ENCODE measurements around the gene MAEA. TPM values are rescaled to one million over a fixed set of nuclear protein-coding genes. Genes with fewer than 3 reads are reported as not detected.

The MAEA gene
- total and polyA plus RNA-seq, 2 of the 8 experiments (the other 6 are each of a cell fraction or from before 2014, with no cell fraction given) = 75.8 to 133 TPM

DNA sequence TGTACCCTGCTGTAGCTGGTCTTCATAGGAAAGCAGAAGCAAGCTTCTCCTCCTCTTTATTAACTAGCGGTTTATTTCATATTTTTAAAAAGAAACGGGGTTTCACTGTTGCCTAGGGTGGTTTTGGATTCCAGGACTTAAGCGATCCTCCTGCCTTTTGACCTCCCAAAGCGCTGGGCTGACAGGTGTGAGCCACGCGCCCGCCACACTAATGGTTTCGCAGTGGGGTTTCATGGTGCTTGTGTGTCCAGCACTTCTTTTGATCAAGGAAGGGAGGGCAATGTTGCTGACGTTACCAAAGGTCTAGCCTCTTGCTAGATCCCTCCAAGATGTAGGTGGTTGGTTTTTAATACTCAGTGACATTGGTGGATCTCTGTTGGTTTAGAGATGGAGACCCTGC lies 1.4 kb downstream of the MAEA start:
- ChIA-PET POLR2A (ENCODE audit: partially characterized antibody) (interaction anchor here (1.2 to 3.2 kb wide), 3 partner anchors 15 to 42 kb away, joined by 3 to 12 read pairs (median 9); partner anchors contain the start of gene CTBP1), CTCF (ENCODE audit: partially characterized antibody) (interaction anchor here (1.1 kb wide), 1 partner anchor 18 kb away, joined by 3 read pairs; no protein-coding TSS in a partner anchor)
- FAIRE-seq = no peak
- TF ChIP-seq POU5F1 (IDR thresholded peaks at IDR 0.05; ENCODE audit: low read depth, low read length) (no peak), TCF12 (IDR thresholded peaks at IDR 0.05; ENCODE audit: low read depth, low read length) (no peak), YY1 (IDR thresholded peaks at IDR 0.05; ENCODE audit: low read depth, low read length) (no peak), POLR2AphosphoS5 (IDR thresholded peaks at IDR 0.05; ENCODE audit: low read depth, low read length) (no peak), RAD21 (IDR thresholded peaks at IDR 0.05 in 1 of 2, conservative IDR thresholded peaks at IDR 0.05 in 1 of 2; ENCODE audit: low read depth in 2 of 2, low read length in 2 of 2) (no peak), CEBPB (IDR thresholded peaks at IDR 0.05; ENCODE audit: low read depth, low read length) (no peak), CTBP2 (IDR thresholded peaks at IDR 0.05; ENCODE audit: borderline replicate concordance, insufficient read depth, insufficient read length, low read length) (no peak), EZH2 (IDR thresholded peaks at IDR 0.05; ENCODE audit: low read depth, low read length, severe bottlenecking) (no peak), GABPA (IDR thresholded peaks at IDR 0.05; ENCODE audit: borderline replicate concordance, insufficient read depth, low read length) (no peak), MAFK (IDR thresholded peaks at IDR 0.05; ENCODE audit: low read depth, low read length) (no peak), HDAC2 (IDR thresholded peaks at IDR 0.05; ENCODE audit: borderline replicate concordance in 1 of 2, low read depth in 2 of 2, low read length in 2 of 2) (no peak)
- TF ChIP-seq, protein P1, sequence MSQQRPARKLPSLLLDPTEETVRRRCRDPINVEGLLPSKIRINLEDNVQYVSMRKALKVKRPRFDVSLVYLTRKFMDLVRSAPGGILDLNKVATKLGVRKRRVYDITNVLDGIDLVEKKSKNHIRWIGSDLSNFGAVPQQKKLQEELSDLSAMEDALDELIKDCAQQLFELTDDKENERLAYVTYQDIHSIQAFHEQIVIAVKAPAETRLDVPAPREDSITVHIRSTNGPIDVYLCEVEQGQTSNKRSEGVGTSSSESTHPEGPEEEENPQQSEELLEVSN (IDR thresholded peaks at IDR 0.05) = no peak

More for the DNA sequence above, 1.4 kb downstream of the MAEA start:
- no peaks in the 10 kb centered on the region for H3K9me3 ChIP-seq (ENCODE audit: insufficient read depth in 2 of 2, low read depth in 1 of 2, low read length in 1 of 2)
- H3K4me1 ChIP-seq (replicated peaks in 1 of 4; ENCODE audit: control insufficient read depth in 3 of 4, insufficient read depth in 4 of 4, low read length in 3 of 4) = peaks cover 5 to 21% (median 10%) of the 10 kb centered on the region in 4 experiments
- H2BK20ac ChIP-seq (ENCODE audit: low read length) = no peak overlapping the region
- H3K14ac ChIP-seq (ENCODE audit: insufficient read length) = no peak overlapping the region
- peaks cover 19 to 22% of the 10 kb centered on the region in 2 experiments for H4K20me1 ChIP-seq (replicated peaks in 1 of 2; ENCODE audit: control insufficient read depth in 1 of 2, insufficient read depth in 2 of 2, low read length in 2 of 2)
- H2AFZ ChIP-seq (ENCODE audit: low read length) = no peak overlapping the region
- no peak overlapping the region for H2BK5ac ChIP-seq (ENCODE audit: low read depth, low read length)
- no peaks in the 10 kb centered on the region for H3K36me3 ChIP-seq (ENCODE audit: control insufficient read depth in 2 of 4, insufficient read depth in 4 of 4, low read length in 3 of 4)
- no peak overlapping the region for H3K27ac ChIP-seq (ENCODE audit: low read depth, low read length)
- H3K23ac ChIP-seq (ENCODE audit: insufficient read length) = no peak overlapping the region
- H3K4me2 ChIP-seq (ENCODE audit: insufficient read depth in 1 of 2, low read depth in 2 of 2, low read length in 2 of 2) = peak overlapping the region; percentile 95 to 98
- H2BK120ac ChIP-seq (replicated peaks; ENCODE audit: low read depth, low read length) = no peak overlapping the region
- no peak overlapping the region for H3K56ac ChIP-seq (replicated peaks; ENCODE audit: insufficient read length, low read depth, low read length)
- H4K5ac ChIP-seq (ENCODE audit: insufficient read length, low read depth, low read length) = no peak overlapping the region
- no peak overlapping the region for H3K4ac ChIP-seq (replicated peaks; ENCODE audit: insufficient read length, low read depth, low read length)
- H3K79me1 ChIP-seq (ENCODE audit: low read depth, low read length) = peaks cover 17% of the 10 kb centered on the region
- no peak for DNase-seq (ENCODE audit: low read depth in 1 of 2, low spot score in 2 of 2)
- H4K91ac ChIP-seq (replicated peaks; ENCODE audit: insufficient read length, low read length) = no peak overlapping the region
- peaks cover 8% of the 10 kb centered on the region; the same call in 1 of the 2 replicates for H3K23me2 ChIP-seq (ENCODE audit: low read depth, low read length)
- H4K8ac ChIP-seq (ENCODE audit: extremely low read depth, insufficient read depth, low read length) = no peak overlapping the region
- whole genome bisulfite sequencing, 2 experiments (ENCODE audit: extremely low coverage in 1 of 2, insufficient coverage in 1 of 2, insufficient read length in 1 of 2, insufficient replicate concordance in 2 of 2, low coverage in 1 of 2, low lambda C conversion rate in 2 of 2, missing lambda C conversion rate in 1 of 2) = 79% methylated on average over 9 of the region's 9 CpGs; no CpG with 5 or more reads in 1 of the 2 experiments
- H2AK5ac ChIP-seq (ENCODE audit: low read depth, low read length) = no peak overlapping the region
- peaks cover 38 to 60% of the 10 kb centered on the region in 2 experiments for H3K79me2 ChIP-seq (ENCODE audit: control insufficient read depth in 1 of 2, insufficient read depth in 2 of 2, low read length in 2 of 2)
- no peaks in the 10 kb centered on the region for H3K27me3 ChIP-seq (replicated peaks in 1 of 4; ENCODE audit: control insufficient read depth in 3 of 4, extremely low read depth in 1 of 4, insufficient read depth in 3 of 4, low read length in 3 of 4)
- peak overlapping the region; percentile 91 to 97 (median 92); a peak in 7 of 8 replicates for H3K4me3 ChIP-seq (ENCODE audit: extremely low read depth in 1 of 4, insufficient read depth in 2 of 4, low read depth in 3 of 4, low read length in 4 of 4)
- no peak overlapping the region for H2BK15ac ChIP-seq (ENCODE audit: low read length)
- H3K9ac ChIP-seq (replicated peaks in 1 of 4; ENCODE audit: extremely low read depth in 1 of 4, low read depth in 3 of 4, low read length in 3 of 4) = peak overlapping the region in 2 of 4 experiments; percentile 95 to 96; a peak in 4 of 7 replicates
- no peak overlapping the region for H3K18ac ChIP-seq (ENCODE audit: extremely low read depth, low read length)
- 0 out of 2 replicates have a peak overlapping the region, but pooled peaks have one; percentile 27 for H2BK12ac ChIP-seq (ENCODE audit: low read depth, low read length)

Data from H1 (cell line).